ENCODE data around the gene MED10.

DNA sequence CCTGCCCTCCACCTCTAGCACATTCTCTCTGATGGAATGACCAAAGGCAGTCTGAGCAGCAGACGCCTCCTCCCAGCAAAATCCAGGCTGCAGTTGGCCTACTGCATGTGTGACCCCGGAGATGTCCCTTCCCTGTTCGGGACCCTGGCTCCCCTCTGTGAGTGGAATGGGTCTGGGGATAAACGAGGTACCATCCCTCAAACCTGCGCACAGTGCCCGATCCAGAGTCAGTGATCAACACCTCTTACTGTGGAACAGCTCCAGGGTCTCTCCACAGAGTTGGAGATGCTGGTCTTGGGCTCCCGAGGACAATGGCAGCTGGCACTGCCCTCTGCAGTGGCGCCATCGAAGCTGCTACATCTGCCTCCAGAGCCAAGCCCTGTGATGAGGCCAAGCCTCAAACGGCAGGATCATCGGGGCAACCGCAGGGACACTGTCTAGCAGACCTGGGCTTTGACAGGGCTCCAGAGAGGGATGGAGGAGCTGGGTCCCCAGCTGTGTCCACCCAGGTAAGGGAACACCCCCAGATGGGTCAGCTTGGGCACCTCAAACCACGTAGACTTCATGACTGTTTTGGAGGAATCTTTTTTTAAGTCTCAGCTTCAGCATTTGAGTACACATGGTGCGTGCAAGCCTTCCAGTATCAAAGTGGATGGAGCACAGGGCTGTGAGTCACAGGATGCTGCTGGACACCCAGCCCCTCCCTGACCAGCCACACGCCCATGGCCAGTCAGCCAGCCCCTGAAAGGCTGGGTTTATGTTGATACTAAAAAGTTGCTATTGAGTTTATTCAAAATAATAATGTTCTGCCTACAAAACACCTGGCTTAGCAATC, 13.0 kb downstream of the MED10 start:
- TF ChIP-seq, protein P1, sequence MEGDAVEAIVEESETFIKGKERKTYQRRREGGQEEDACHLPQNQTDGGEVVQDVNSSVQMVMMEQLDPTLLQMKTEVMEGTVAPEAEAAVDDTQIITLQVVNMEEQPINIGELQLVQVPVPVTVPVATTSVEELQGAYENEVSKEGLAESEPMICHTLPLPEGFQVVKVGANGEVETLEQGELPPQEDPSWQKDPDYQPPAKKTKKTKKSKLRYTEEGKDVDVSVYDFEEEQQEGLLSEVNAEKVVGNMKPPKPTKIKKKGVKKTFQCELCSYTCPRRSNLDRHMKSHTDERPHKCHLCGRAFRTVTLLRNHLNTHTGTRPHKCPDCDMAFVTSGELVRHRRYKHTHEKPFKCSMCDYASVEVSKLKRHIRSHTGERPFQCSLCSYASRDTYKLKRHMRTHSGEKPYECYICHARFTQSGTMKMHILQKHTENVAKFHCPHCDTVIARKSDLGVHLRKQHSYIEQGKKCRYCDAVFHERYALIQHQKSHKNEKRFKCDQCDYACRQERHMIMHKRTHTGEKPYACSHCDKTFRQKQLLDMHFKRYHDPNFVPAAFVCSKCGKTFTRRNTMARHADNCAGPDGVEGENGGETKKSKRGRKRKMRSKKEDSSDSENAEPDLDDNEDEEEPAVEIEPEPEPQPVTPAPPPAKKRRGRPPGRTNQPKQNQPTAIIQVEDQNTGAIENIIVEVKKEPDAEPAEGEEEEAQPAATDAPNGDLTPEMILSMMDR (conservative IDR thresholded peaks at IDR 0.05; ENCODE audit: low read depth, low read length), result no peak
- TF ChIP-seq EZH2 (IDR thresholded peaks at IDR 0.05; ENCODE audit: low read length, unreplicated experiment), result no peak
